Astrocyte (in vitro differentiated cells and primary cell): ENCODE measurements around the gene METTL9. TPM values are rescaled to one million over a fixed set of nuclear protein-coding genes. Genes with fewer than 3 reads are reported as not detected.
"Not testable (repeated sequence)": the region's sequence is repeated elsewhere in the genome, so short reads cannot be mapped to it uniquely, and the experiment has no call there.

Source experiments
- DNase-seq: peaks from one replicate; pipeline ENCODE4 v3.0.0-alpha.2; 2010; ENCODE audit warnings: low read depth
- FAIRE-seq: peaks from 2 replicates; lab custom pipeline; 2011; peaks lifted over from hg19 to GRCh38; lab: Jason Lieb, UNC
- H2AFZ ChIP-seq: 2 replicates; pipeline ENCODE4 v1.6.0; 2012; ENCODE audit warnings: low read depth, low read length, inconsistent platforms
- H3K27ac ChIP-seq: 2 replicates; pipeline ENCODE4 v1.5.1; 2011; ENCODE audit warnings: low read depth, low read length, inconsistent platforms
- H3K27me3 ChIP-seq: 2 replicates; pipeline ENCODE4 v1.6.0; 2011; ENCODE audit warnings: low read length, inconsistent platforms; ENCODE audit not compliant: insufficient read depth
- H3K36me3 ChIP-seq: 2 replicates; pipeline ENCODE4 v1.5.1; 2011; ENCODE audit warnings: low read length, inconsistent platforms; ENCODE audit not compliant: insufficient read depth
- H3K4me1 ChIP-seq: 2 replicates; pipeline ENCODE4 v1.5.1; 2011; ENCODE audit warnings: low read length, inconsistent platforms; ENCODE audit not compliant: insufficient read depth
- H3K4me2 ChIP-seq: 2 replicates; pipeline ENCODE4 v1.6.0; 2012; ENCODE audit warnings: low read length, inconsistent platforms
- H3K4me3 ChIP-seq: 2 replicates; pipeline ENCODE4 v1.5.1; 2011; ENCODE audit warnings: low read depth, mild to moderate bottlenecking, low read length, inconsistent platforms; ENCODE audit not compliant: insufficient read depth
- H3K79me2 ChIP-seq: 2 replicates; pipeline ENCODE4 v1.6.0; 2012; ENCODE audit warnings: mild to moderate bottlenecking, low read length, inconsistent platforms; ENCODE audit not compliant: insufficient read depth
- H3K9ac ChIP-seq: 2 replicates; pipeline ENCODE4 v1.6.0; 2012; ENCODE audit warnings: mild to moderate bottlenecking, low read length, inconsistent platforms
- H3K9me3 ChIP-seq: 2 replicates; pipeline ENCODE4 v1.5.1; 2012; ENCODE audit warnings: low read depth, mild to moderate bottlenecking, low read length, inconsistent platforms; ENCODE audit not compliant: insufficient read depth
- H4K20me1 ChIP-seq: 2 replicates; pipeline ENCODE4 v1.6.0; 2012; ENCODE audit warnings: low read length, inconsistent platforms; ENCODE audit not compliant: insufficient read depth
- H3K27ac Mint-ChIP-seq: one replicate; pipeline ENCODE4 v1.8.0; 2021; ENCODE audit warnings: mild to moderate bottlenecking, mixed read lengths; ENCODE audit not compliant: unreplicated experiment
- H3K27me3 Mint-ChIP-seq: one replicate; pipeline ENCODE4 v1.8.0; 2021; ENCODE audit warnings: low read depth, mixed read lengths; ENCODE audit not compliant: unreplicated experiment
- H3K36me3 Mint-ChIP-seq: one replicate; pipeline ENCODE4 v1.8.0; 2021; ENCODE audit warnings: low read depth, mixed read lengths; ENCODE audit not compliant: unreplicated experiment
- H3K4me1 Mint-ChIP-seq: one replicate; pipeline ENCODE4 v1.8.0; 2021; ENCODE audit warnings: low read depth, mixed read lengths; ENCODE audit not compliant: unreplicated experiment
- H3K4me3 Mint-ChIP-seq: one replicate; pipeline ENCODE4 v1.8.0; 2021; ENCODE audit warnings: mild to moderate bottlenecking, moderate library complexity, mixed read lengths; ENCODE audit not compliant: unreplicated experiment
- H3K9me3 Mint-ChIP-seq: one replicate; pipeline ENCODE4 v1.8.0; 2021; ENCODE audit warnings: mild to moderate bottlenecking, mixed read lengths; ENCODE audit not compliant: unreplicated experiment
- CTCF ChIP-seq: IDR thresholded peaks from 2 replicates; pipeline ENCODE4 v1.5.1; 2011; ENCODE audit warnings: low read depth, mild to moderate bottlenecking, inconsistent platforms, low read length, moderate library complexity; ENCODE audit not compliant: insufficient read depth
- EZH2 ChIP-seq: IDR thresholded peaks from 2 replicates; pipeline ENCODE4 v1.6.1; 2012; ENCODE audit warnings: mild to moderate bottlenecking, low read length, inconsistent platforms; ENCODE audit not compliant: insufficient read depth
- total RNA-seq: library from RNA; stranded (reverse); gene quantifications from 2 replicates; pipeline ENCODE4 v1.2.1, GENCODE V29; 2021

METTL9 gene
- total RNA-seq, 1 donor from 2014 or later, result 88.1 TPM

GRCh38 chr16:21565507-21565860 lies 33.9 kb upstream of the METTL9 start:
- Histone ChIP-seq H3K27ac (no peak overlapping the region), H3K36me3 (no peaks in the 10 kb centered on the region), H3K27me3 (peaks cover 11% of the 10 kb centered on the region), H2AFZ (no peak overlapping the region), H3K4me1 (no peaks in the 10 kb centered on the region), H3K9me3 (no peaks in the 10 kb centered on the region), H3K79me2 (no peaks in the 10 kb centered on the region), H3K9ac (no peak overlapping the region), H3K4me3 (no peak overlapping the region), H4K20me1 (no peaks in the 10 kb centered on the region), H3K4me2 (no peak overlapping the region)
- DNase-seq, result no peak
- Mint-ChIP-seq H3K36me3 (no peaks in the 10 kb centered on the region), H3K4me3 (no peak overlapping the region), H3K9me3 (peaks cover 2% of the 10 kb centered on the region), H3K27me3 (peaks cover 19% of the 10 kb centered on the region), H3K4me1 (no peaks in the 10 kb centered on the region), H3K27ac (no peak overlapping the region)
- FAIRE-seq, result no peak
- no peak for TF ChIP-seq EZH2
- no peak for TF ChIP-seq CTCF

DNA sequence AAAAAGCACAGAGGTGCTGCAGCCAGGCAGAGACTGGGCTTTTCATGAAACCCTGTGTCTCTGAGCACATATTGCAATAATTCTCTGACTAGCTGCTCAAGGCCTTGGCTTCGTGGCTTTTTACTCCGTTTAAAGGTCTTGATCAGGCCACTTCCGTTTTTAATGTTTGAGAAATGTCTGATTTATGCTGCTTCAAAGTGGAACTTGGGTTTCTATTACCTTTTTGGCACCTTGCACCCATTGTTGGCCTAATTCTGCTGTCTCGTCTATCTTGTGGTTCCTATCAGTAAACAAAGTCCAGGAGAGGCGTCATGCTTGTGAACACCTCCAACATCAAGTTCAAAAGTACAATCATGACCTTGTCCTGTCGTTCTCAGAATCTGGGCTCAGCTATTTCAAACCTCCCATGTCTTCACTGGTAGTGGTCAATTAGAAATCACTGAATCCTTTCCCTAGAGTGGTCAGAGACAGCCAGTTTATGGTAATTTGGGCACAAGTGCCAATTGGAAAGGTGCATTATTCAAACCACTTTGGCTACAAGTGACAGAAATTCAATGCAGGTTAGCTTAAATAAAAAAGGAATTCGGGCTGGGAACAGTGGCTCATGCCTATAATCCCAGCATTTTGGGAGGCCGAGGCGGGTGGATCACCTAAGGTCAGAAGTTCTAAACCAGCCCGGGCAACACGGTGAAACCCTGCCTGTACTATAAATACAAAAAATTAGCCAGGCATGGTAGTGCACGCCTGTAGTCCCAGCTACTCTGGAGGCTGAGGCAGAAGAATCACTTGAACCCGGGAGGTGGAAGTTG lies 33.3 kb upstream of the METTL9 start:
- H3K27ac ChIP-seq, result no peak overlapping the region
- no peak overlapping the region for H3K4me3 ChIP-seq
- TF ChIP-seq CTCF, result no peak
- TF ChIP-seq EZH2, result no peak
- H3K27me3 ChIP-seq, result peaks cover 11% of the 10 kb centered on the region
- H3K79me2 ChIP-seq, result no peaks in the 10 kb centered on the region
- Mint-ChIP-seq H3K4me1 (no peaks in the 10 kb centered on the region), H3K36me3 (no peaks in the 10 kb centered on the region), H3K27ac (no peak overlapping the region), H3K4me3 (no peak overlapping the region), H3K27me3 (peaks cover 19% of the 10 kb centered on the region), H3K9me3 (peaks cover 2% of the 10 kb centered on the region)
- H2AFZ ChIP-seq, result no peak overlapping the region
- H3K36me3 ChIP-seq, result no peaks in the 10 kb centered on the region
- H3K4me1 ChIP-seq, result no peaks in the 10 kb centered on the region
- no peak for DNase-seq
- H3K4me2 ChIP-seq, result no peak overlapping the region
- H3K9ac ChIP-seq, result no peak overlapping the region
- no peak for FAIRE-seq
- H4K20me1 ChIP-seq, result no peaks in the 10 kb centered on the region
- no peaks in the 10 kb centered on the region for H3K9me3 ChIP-seq

DNA sequence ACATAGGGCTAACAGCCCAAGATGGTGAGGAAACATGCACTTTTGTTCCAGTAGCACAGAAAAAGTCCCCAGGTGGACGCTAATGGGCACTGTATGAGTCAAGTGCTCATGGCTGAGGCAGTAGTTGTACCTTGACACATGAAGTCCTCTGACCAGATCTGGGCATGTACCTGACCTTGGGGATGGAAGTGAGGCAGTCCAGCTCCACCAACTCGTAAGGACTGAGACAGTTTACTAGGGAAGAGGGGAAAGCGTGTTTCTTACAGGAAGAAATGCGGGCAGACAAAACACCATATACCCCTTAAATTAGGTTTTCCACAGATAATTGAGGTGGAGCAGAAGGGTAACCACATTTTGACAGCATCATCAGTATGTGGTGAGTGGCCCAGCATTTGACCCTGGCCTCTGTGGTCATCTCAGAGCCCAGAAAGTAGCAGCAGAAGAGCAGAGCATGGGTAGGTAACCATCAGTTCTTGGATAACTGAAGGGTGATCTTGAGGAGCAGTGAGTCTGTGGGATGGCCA lies 32.4 kb upstream of the METTL9 start:
- H3K27me3 ChIP-seq, result peaks cover 11% of the 10 kb centered on the region
- Mint-ChIP-seq H3K27me3 (peaks cover 19% of the 10 kb centered on the region), H3K27ac (no peak overlapping the region), H3K4me1 (no peaks in the 10 kb centered on the region), H3K9me3 (peaks cover 2% of the 10 kb centered on the region), H3K36me3 (no peaks in the 10 kb centered on the region), H3K4me3 (no peak overlapping the region)
- no peaks in the 10 kb centered on the region for H3K9me3 ChIP-seq
- H4K20me1 ChIP-seq, result no peaks in the 10 kb centered on the region
- no peak overlapping the region for H3K4me2 ChIP-seq
- H3K4me1 ChIP-seq, result no peaks in the 10 kb centered on the region
- no peak overlapping the region for H3K4me3 ChIP-seq
- H3K36me3 ChIP-seq, result no peaks in the 10 kb centered on the region
- H3K27ac ChIP-seq, result no peak overlapping the region
- FAIRE-seq (no peak), DNase-seq (no peak)
- H2AFZ ChIP-seq, result no peak overlapping the region
- no peaks in the 10 kb centered on the region for H3K79me2 ChIP-seq
- H3K9ac ChIP-seq, result no peak overlapping the region
- TF ChIP-seq EZH2, result no peak
- TF ChIP-seq CTCF, result no peak

DNA sequence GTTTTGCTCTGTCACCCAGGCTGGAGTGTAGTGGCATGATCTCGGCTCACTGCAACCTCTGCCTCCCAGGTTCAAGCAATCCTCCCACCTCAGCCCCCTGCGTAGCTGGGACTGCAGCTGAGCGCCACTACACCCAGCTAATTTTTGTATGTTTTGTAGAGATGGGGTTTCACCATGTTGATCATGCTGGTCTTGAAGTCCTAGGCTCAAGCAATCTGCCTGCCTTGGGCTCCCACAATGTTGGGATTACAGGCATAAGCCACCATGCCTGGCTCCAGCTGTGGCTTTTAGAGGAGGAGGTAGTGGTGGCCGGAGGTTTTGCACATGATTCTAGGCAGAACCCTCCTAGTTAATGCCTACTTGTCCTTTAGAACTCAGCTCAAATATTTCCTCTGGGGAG lies 31.9 kb upstream of the METTL9 start:
- not testable (repeated sequence) for H4K20me1 ChIP-seq, FAIRE-seq

More for the DNA sequence above, 31.9 kb upstream of the METTL9 start:
- not testable (repeated sequence) for H2AFZ ChIP-seq, H3K36me3 ChIP-seq, H3K4me1 Mint-ChIP-seq, H3K9ac ChIP-seq, H3K36me3 Mint-ChIP-seq, H3K27ac ChIP-seq, DNase-seq, H3K79me2 ChIP-seq, H3K4me1 ChIP-seq, H3K4me2 ChIP-seq, H3K4me3 Mint-ChIP-seq, H3K27ac Mint-ChIP-seq, H3K9me3 ChIP-seq, H3K9me3 Mint-ChIP-seq, H3K4me3 ChIP-seq
- peaks cover 19% of the 10 kb centered on the region for H3K27me3 Mint-ChIP-seq
- peaks cover 11% of the 10 kb centered on the region for H3K27me3 ChIP-seq
